IMR-90 (cell line): Measurements from ENCODE around the gene ETHE1. TPM values are rescaled to one million over a fixed set of nuclear protein-coding genes. Genes with fewer than 3 reads are reported as not detected.
A peak's percentile ranks its signal among the peaks of the same experiment; 100 is the strongest.

ENCODE experiments used
- ATAC-seq: fragments of 200-7000 bp; cut with Tn5 transposase; 2 replicates; pipeline ENCODE4 v1.9.1; 2020; ENCODE audit warnings: low read depth, mild to moderate bottlenecking, moderate library complexity
- BruUV-seq: library from RNA; stranded (reverse); fragments of 400-500 nt; replicated peaks from 2 replicates; lab custom pipeline; 2021; lab: Mats Ljungman, UMichigan
- CTCF ChIA-PET: fragments of 300-600 bp; formaldehyde crosslinking; extraction: SDS; loops from one replicate; lab custom pipeline; 2021; ENCODE audit warnings: antibody characterized with exemption; lab: Yijun Ruan, JAX
- POLR2A ChIA-PET: fragments of 300-600 bp; sonication (Branson Sonifier 250); formaldehyde crosslinking; loops from one replicate; lab custom pipeline; 2022; ENCODE audit warnings: antibody characterized with exemption; ENCODE audit not compliant: unreplicated experiment; lab: Charles Lee
- DNase-seq: peaks from one replicate; pipeline ENCODE4 v3.0.0; 2013
- H2AFZ ChIP-seq: replicated peaks from 2 replicates; pipeline ENCODE3; 2013; ENCODE audit warnings: low read length, mild to moderate bottlenecking; ENCODE audit not compliant: poor library complexity
- H2AK5ac ChIP-seq: 2 replicates; pipeline ENCODE4 v1.6.1; 2013; ENCODE audit warnings: low read depth, low read length, inconsistent platforms
- H2AK9ac ChIP-seq: replicated peaks from 2 replicates; pipeline ENCODE3; 2013; ENCODE audit warnings: mild to moderate bottlenecking, low read depth, low read length, moderate library complexity; ENCODE audit not compliant: poor library complexity
- H2BK120ac ChIP-seq: 2 replicates; pipeline ENCODE4 v1.6.1; 2013; ENCODE audit warnings: low read depth, low read length, inconsistent platforms
- H2BK15ac ChIP-seq: 3 replicates; pipeline ENCODE4 v1.6.1; 2013; ENCODE audit warnings: low read depth, low read length, inconsistent platforms
- H2BK20ac ChIP-seq: 2 replicates; pipeline ENCODE4 v1.6.1; 2013; ENCODE audit warnings: low read depth, mild to moderate bottlenecking, inconsistent platforms, low read length, moderate library complexity
- H2BK5ac ChIP-seq: 2 replicates; pipeline ENCODE4 v1.6.1; 2013; ENCODE audit warnings: mild to moderate bottlenecking, low read depth, low read length, inconsistent platforms; ENCODE audit not compliant: poor library complexity, severe bottlenecking
- H3K14ac ChIP-seq: replicated peaks from 2 replicates; pipeline ENCODE4 v1.6.1; 2013; ENCODE audit warnings: low read depth, low read length, inconsistent platforms
- H3K18ac ChIP-seq: 2 replicates; pipeline ENCODE4 v1.6.1; 2013; ENCODE audit warnings: low read depth, low read length, control low read depth
- H3K23ac ChIP-seq: 2 replicates; pipeline ENCODE4 v1.6.1; 2013; ENCODE audit warnings: low read depth, low read length, inconsistent platforms
- H3K27ac ChIP-seq: 2 replicates; pipeline ENCODE4 v1.5.1; 2013; ENCODE audit warnings: mild to moderate bottlenecking, control low read depth, low read length; ENCODE audit not compliant: insufficient read depth
- H3K27me3 ChIP-seq: 2 replicates; pipeline ENCODE4 v1.6.1; 2013; ENCODE audit warnings: low read length; ENCODE audit not compliant: control insufficient read depth, insufficient read depth
- H3K36me3 ChIP-seq: 2 replicates; pipeline ENCODE4 v1.6.1; 2013; ENCODE audit warnings: low read length, mixed read lengths; ENCODE audit not compliant: control insufficient read depth, insufficient read depth
- H3K4ac ChIP-seq: 2 replicates; pipeline ENCODE4 v1.6.1; 2013; ENCODE audit warnings: low read depth, low read length, inconsistent platforms
- H3K4me1 ChIP-seq: 2 replicates; pipeline ENCODE4 v1.6.1; 2013; ENCODE audit warnings: low read length, mixed read lengths; ENCODE audit not compliant: control insufficient read depth, insufficient read depth
- H3K4me2 ChIP-seq: 2 replicates; pipeline ENCODE4 v1.6.1; 2013; ENCODE audit warnings: low read depth, mild to moderate bottlenecking, control low read depth, low read length, moderate library complexity
- H3K4me3 ChIP-seq: 2 replicates; pipeline ENCODE4 v1.5.1; 2013; ENCODE audit warnings: low read depth, mild to moderate bottlenecking, control low read depth, low read length, moderate library complexity; ENCODE audit not compliant: insufficient read depth
- H3K56ac ChIP-seq: 2 replicates; pipeline ENCODE4 v1.6.1; 2013; ENCODE audit warnings: low read length, inconsistent platforms; ENCODE audit not compliant: insufficient read depth; ENCODE audit errors: extremely low read depth
- H3K79me1 ChIP-seq, 2 experiments: 2 replicates each; pipeline ENCODE4 v1.6.1; 2013; ENCODE audit warnings: low read length in 2 of 2, inconsistent platforms in 1 of 2, low read depth in 1 of 2
- H3K9ac ChIP-seq: 2 replicates; pipeline ENCODE4 v1.6.1; 2013; ENCODE audit warnings: low read depth, low read length, control low read depth
- H3K9me1 ChIP-seq: 2 replicates; pipeline ENCODE4 v1.6.1; 2013; ENCODE audit warnings: low read length, inconsistent platforms; ENCODE audit not compliant: insufficient read depth
- H3K9me3 ChIP-seq: 2 replicates; pipeline ENCODE4 v1.6.1; 2013; ENCODE audit warnings: low read length; ENCODE audit not compliant: control insufficient read depth, insufficient read depth
- H4K20me1 ChIP-seq: 2 replicates; pipeline ENCODE4 v1.6.1; 2013; ENCODE audit warnings: low read length, inconsistent platforms; ENCODE audit not compliant: insufficient read depth
- H4K5ac ChIP-seq: 2 replicates; pipeline ENCODE4 v1.6.1; 2013; ENCODE audit warnings: mild to moderate bottlenecking, low read depth, low read length, control low read depth
- H4K8ac ChIP-seq, 2 experiments: 2 replicates each; pipeline ENCODE4 v1.6.1; 2013; ENCODE audit warnings: low read depth in 2 of 2, low read length in 2 of 2, control low read depth in 1 of 2, inconsistent platforms in 1 of 2
- H4K91ac ChIP-seq: 2 replicates; pipeline ENCODE4 v1.6.1; 2013; ENCODE audit warnings: low read depth, low read length, inconsistent platforms; ENCODE audit not compliant: insufficient read depth
- FOS ChIP-seq: fragments of 150-350 bp; IDR thresholded peaks from 2 replicates; pipeline ENCODE4 v1.6.1; 2016; ENCODE audit warnings: low read depth, low read length
- MAFK ChIP-seq: IDR thresholded peaks from 2 replicates; pipeline ENCODE4 v1.6.1; 2012; ENCODE audit warnings: low read depth, low read length, improper control_type of control experiment
- SMC3 ChIP-seq: fragments of 150-350 bp; IDR thresholded peaks from 2 replicates; pipeline ENCODE4 v1.6.1; 2016; ENCODE audit warnings: low read depth, mild to moderate bottlenecking, antibody characterized with exemption, low read length, moderate library complexity
- USF2 ChIP-seq: fragments of 150-350 bp; IDR thresholded peaks from 2 replicates; pipeline ENCODE4 v1.6.1; 2017; ENCODE audit warnings: mild to moderate bottlenecking, antibody characterized with exemption, low read length, low read depth
- WGBS, 2 experiments: methylation state at CpG; one replicate each; pipeline versions ENCODE4 v1.1.5 to v1.1.7; 2013; ENCODE audit warnings: missing lambda C conversion rate in 2 of 2; ENCODE audit not compliant: insufficient read length in 1 of 2; ENCODE audit errors: extremely low coverage in 2 of 2; 5-methylcytosine and 5-hydroxymethylcytosine counted together
- dilution Hi-C: fragments of 300-500 bp; cut with HindIII; formaldehyde crosslinking; loops from one replicate; pipeline ENCODE4 v1.14.3; 2018; ENCODE audit warnings: low sequenced_read_pairs; ENCODE audit not compliant: unreplicated experiment
- in situ Hi-C: fragments of 300-500 bp; cut with MboI; formaldehyde crosslinking; loops from 3 replicates; pipeline ENCODE4 v1.14.3; 2019; ENCODE audit warnings: low sequenced_read_pairs, inconsistent platforms, mixed read lengths
- intact Hi-C: fragments of 100-400 bp; cut with micrococcal nuclease; formaldehyde crosslinking; loops from 2 replicates; pipeline ENCODE4 v1.10.0; 2022
- polyA plus RNA-seq, 3 experiments: library from polyadenylated mRNA; depleted of rRNA; stranded (reverse); fragments of >200 nt; gene quantifications; 2 replicates each; pipeline ENCODE4 v1.2.3, GENCODE V29; 2012; ENCODE audit warnings: low replicate concordance in 1 of 3
- total RNA-seq: library from RNA; depleted of rRNA; stranded (reverse); fragments of >200 nt; gene quantifications from 2 replicates; pipeline ENCODE4 v1.2.3, GENCODE V29; 2012
- TF ChIP-seq, protein P1 (sequence below): conservative IDR thresholded peaks from 2 replicates; pipeline ENCODE4 v1.5.1; 2012; ENCODE audit warnings: mild to moderate bottlenecking, low read depth, low read length, improper control_type of control experiment

Gene ETHE1
- total and polyA plus RNA-seq, 2 of the 4 experiments (the other 2 are of a cell fraction): 161 to 233 TPM

- H3K27ac ChIP-seq: no peak overlapping the region
- no peak overlapping the region for H2BK5ac ChIP-seq
- peaks cover 7% of the 10 kb centered on the region for H3K9me1 ChIP-seq
- no peak overlapping the region for H3K9ac ChIP-seq
- peak overlapping the region; percentile 80 for H2AK9ac ChIP-seq
- dilution Hi-C loops (no loop called here), intact Hi-C loops (no loop called here), in situ Hi-C loops (no loop called here)
- no peak overlapping the region for H3K18ac ChIP-seq
- H3K27me3 ChIP-seq: no peaks in the 10 kb centered on the region
- ChIA-PET CTCF (no interaction called here), POLR2A (interaction anchor here (0.5 kb wide), 1 partner anchor 251 kb away, joined by 4 read pairs; no protein-coding TSS in a partner anchor)
- H2AFZ ChIP-seq: peak overlapping the region; percentile 88
- peaks cover 3% of the 10 kb centered on the region for H4K20me1 ChIP-seq
- H3K4me2 ChIP-seq: no peak overlapping the region
- no peak overlapping the region; the same call in 1 of the 2 replicates for H3K23ac ChIP-seq
- H3K79me1 ChIP-seq: no peaks in the 10 kb centered on the region; a peak in 1 of 4 replicates
- H4K5ac ChIP-seq: no peak overlapping the region
- H4K8ac ChIP-seq: peak overlapping the region in 1 of 2 experiments; percentile 52; a peak in 1 of 4 replicates
- H3K9me3 ChIP-seq: no peaks in the 10 kb centered on the region
- no peak for ATAC-seq
- H2BK20ac ChIP-seq: no peak overlapping the region; the same call in none of the 2 replicates
- no CpG with 5 or more reads among the region's 4 CpGs for WGBS, 2 experiments
- H3K14ac ChIP-seq: peak overlapping the region; percentile 44; the same call in 1 of the 2 replicates
- peaks cover 11% of the 10 kb centered on the region for H3K4me1 ChIP-seq
- H3K4ac ChIP-seq: peak overlapping the region; percentile 79
- H2AK5ac ChIP-seq: peak overlapping the region; percentile 95
- BruUV-seq: no TSS peak
- no peak for DNase-seq
- no peak overlapping the region for H3K56ac ChIP-seq
- no peak for TF ChIP-seq FOS
- TF ChIP-seq, protein P1, sequence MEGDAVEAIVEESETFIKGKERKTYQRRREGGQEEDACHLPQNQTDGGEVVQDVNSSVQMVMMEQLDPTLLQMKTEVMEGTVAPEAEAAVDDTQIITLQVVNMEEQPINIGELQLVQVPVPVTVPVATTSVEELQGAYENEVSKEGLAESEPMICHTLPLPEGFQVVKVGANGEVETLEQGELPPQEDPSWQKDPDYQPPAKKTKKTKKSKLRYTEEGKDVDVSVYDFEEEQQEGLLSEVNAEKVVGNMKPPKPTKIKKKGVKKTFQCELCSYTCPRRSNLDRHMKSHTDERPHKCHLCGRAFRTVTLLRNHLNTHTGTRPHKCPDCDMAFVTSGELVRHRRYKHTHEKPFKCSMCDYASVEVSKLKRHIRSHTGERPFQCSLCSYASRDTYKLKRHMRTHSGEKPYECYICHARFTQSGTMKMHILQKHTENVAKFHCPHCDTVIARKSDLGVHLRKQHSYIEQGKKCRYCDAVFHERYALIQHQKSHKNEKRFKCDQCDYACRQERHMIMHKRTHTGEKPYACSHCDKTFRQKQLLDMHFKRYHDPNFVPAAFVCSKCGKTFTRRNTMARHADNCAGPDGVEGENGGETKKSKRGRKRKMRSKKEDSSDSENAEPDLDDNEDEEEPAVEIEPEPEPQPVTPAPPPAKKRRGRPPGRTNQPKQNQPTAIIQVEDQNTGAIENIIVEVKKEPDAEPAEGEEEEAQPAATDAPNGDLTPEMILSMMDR: no peak
- no peak for TF ChIP-seq MAFK
- TF ChIP-seq USF2: no peak
- no peak for TF ChIP-seq SMC3
- peak overlapping the region; percentile 78; the same call in 1 of the 3 replicates for H2BK15ac ChIP-seq
- peak overlapping the region; percentile 48 for H4K91ac ChIP-seq
- H3K36me3 ChIP-seq: peaks cover 5% of the 10 kb centered on the region
- H3K4me3 ChIP-seq: no peak overlapping the region
- H2BK120ac ChIP-seq: peak overlapping the region; percentile 49
Observed at GRCh38 chr19:43474487-43474886, 52.5 kb downstream of the ETHE1 start.
